ENCODE measurements around the gene CHAF1B.

The CHAF1B gene

DNA sequence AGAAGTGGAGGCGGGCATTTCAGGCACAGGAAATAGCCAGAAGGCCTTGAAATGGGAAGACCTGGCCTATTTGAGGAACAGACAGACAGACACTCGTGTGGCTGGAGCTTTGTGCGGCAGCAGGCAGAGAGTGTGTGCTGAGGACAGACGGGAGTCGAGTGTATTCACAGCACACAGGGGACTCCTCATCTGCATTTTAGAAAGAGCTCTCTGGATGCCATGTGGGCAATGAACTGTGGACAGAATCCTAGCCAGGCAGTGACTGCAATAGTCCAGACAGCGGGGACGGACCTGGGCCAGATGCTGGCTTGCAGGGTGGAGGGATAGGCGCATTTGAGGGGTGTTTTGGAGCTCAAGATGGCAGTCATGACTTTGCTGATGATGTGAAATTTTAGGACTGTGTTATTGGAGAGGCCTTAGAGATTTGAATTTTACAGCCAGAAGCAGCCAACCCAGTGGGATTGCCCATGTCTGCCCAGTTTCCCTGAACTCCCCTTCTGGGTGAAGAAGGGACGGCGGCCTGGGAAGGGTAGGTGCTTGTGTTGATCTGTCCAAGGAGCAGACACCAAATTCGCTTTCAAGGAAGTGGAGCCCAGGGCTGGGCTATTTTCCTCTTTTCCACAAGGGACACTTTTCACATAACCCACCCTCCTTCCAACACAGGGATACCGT lies 43.7 kb downstream of the CHAF1B start:
- DNase-seq, result peak; percentile 78 to 88

DNA sequence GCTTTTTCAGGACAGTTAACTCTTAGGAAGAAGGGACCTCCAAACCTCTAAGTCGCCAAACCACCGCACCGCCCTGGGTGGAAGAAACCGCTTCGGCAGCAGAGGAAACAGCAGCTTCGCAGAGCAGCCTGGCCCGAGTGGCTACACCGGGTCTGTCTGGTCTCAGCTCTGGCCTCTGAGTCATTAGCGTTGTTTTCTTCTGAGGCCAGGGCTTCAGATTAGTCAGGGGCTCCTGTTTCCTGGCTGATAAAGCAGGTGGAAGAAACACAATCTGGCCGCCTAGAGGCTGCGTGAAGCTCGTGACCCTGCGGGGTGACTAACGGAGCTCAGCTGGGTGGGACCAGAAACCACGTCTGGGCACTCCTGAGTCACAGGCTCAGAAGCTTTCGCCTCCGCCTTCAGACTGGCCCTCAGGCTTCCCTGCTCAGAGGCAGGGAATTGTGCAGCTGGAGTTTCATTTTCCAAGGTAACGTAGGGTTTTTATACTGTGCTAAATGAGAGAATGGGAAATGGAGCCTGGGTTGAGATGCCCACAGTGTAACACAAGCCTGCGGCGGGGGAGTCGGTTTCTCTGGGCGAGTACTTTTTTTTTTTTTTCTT lies 44.9 kb downstream of the CHAF1B start:
- peak; percentile 95 to 98 for DNase-seq

DNA sequence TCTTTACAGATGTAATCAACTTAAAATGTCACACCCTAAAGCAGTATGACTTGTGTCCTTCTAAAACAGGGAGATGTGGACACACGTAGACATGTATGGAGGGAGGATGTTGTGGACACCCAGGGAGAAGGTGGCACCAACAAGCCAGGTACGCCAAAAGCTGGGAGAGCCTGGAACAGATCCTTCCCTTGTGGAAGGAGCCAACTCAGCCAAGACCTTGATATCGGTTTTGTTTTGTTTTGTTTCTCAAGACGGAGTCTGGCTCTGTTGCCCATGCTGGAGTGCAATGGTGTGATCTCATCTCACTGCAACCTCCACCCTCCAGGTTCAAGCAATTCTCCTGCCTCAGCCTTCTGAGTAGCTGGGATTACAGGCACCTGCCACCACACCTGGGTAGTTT lies 45.6 kb downstream of the CHAF1B start:
- peak in 1 of 2 donors; percentile 27 for DNase-seq

DNA sequence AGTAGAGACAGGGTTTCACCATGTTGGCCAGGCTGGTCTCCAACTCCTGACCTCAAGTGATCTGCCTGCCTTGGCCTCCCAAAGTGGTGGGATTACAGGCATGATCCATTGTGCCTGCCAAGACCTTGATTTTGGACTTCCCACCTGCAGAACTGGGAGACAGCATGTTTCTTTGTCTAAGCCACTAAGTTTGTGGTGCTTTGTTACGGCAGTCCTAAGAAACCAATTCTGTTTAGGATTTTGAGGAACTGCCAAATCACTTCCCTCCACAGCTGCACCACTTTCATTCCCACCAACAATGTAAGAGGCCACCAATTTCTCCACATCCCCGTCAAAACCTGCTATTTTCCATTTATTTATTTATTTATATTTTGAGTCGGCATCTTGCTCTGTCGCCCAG lies 46.1 kb downstream of the CHAF1B start:
- peak; percentile 55 to 61 for DNase-seq

DNA sequence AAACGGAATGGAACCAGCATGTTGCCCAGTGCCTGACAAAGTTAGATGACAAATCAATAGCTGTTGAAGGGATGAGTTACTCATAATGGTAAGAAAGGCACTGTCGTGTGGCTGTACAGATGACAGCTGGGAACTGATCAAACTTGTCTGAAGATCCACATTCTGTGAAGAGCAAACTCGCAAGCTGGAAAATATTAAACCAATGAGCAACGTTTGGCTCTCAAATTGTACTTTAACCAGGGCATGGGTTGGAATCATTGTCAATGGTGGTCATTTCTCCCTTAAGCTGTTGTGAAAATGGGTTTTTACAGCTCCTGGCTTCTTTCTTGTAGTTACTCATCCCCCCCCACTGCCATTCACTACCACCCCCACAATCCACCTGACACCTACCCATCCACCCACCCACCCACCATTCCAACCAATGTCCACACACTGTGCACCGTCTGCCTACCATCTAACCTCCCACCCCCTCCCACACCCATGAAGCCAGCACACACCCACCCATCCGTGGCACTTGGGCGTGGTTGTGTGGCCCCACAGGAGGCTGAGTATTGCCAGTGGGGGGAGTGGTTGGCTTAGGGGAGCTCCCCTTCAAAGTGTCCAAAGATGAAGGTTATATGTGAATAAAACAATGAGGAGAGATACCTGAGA lies 48.0 kb downstream of the CHAF1B start:
- DNase-seq, result no peak

DNA sequence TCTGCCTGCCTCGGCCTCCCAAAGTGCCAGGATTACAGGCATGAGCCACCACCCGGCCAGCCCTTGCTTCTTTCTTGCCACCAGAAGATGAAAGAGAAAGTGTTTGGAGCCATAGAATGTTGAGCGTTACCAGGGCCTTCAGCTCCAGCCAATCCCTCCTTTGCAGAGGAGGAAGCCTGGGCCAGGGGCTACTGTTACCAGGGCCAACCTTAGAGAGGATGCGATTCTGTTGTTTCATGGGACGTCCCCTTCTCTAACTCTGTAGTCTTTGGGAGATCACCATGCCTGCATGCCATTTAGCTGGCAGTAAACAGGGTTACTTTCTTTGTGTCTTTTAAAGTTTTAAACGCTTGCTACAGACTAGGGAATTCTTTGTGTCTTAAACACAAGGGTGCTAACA lies 49.0 kb downstream of the CHAF1B start:
- no peak for DNase-seq

DNA sequence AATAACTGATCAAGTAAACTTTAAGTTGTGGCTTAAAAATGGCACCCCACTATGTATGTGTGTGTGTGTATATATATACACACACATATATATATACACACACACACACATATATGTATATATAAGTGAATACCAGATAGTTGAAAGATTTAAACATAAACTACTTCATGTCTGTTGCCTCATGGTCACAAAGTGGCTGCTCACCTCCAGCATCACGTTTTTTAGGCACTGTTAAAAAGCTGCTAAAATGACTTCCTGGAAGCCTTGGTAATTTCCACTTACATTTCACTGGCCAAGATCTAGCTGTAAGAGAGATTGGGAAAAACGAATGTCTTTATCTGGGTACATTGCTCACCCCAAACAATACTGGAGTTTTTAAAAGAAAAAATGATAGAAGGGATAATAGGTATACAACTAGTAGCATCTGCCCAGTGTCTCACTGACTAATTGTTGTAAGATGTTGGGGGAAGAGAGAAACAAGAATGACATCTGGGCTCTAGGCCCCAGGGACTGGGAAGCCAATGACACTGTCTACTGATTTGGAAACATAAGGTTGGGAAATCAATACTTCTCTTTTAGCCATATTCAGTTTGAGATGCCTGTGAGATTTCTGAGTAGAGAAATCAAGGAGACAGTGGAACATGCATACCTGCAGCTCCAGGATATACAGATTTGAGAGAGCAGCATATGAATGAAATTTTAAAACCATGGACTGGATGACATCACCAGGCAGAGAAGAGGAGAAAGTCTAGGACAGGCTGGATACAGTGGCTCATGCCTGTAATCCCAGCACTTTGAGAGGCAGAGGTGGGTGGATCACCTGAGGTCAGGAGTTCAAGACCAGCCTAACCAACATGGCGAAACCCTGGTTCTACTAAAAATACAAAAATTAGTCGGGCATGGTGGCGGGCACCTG lies 51.9 kb downstream of the CHAF1B start:
- DNase-seq, result peak; percentile 82 to 87

DNA sequence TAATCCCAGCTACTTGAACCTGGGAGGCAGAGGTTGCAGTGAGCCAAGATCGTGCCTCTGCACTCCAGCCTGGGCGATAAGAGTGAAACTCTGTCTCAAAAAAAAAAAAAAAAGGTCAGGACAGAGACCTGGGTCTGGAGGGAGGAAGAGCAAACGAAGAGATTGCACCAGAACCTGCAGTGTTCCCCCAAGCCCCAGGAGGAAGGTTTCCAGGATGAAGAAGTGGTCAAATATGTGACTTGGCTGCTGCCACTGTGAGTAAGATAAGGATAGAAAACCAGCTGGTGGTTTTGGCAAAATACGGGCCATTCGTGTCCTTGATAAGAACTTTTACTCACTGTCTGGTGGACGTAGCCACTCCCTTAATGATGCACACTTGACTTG lies 52.5 kb downstream of the CHAF1B start:
- DNase-seq, result peak; percentile 43 to 64

DNA sequence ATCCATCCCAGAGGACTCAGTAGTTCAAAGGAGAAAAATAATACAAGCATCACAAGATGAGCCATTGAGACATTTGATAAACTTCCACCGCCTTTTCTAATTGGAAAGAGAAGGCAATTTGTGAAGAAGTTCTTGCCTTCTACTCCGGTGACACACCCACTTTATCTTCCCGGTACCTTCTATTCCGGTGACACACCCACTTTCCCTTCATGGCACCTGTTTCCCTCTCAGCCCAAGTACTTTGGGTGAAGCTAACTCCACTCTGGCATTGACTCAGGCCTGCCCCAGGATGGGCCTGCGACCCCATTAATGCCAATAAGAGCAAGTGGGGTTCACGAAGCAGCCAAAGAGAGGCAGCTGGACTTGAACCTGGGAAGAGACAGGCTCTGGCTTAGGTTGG lies 56.5 kb downstream of the CHAF1B start:
- DNase-seq, result no peak

DNA sequence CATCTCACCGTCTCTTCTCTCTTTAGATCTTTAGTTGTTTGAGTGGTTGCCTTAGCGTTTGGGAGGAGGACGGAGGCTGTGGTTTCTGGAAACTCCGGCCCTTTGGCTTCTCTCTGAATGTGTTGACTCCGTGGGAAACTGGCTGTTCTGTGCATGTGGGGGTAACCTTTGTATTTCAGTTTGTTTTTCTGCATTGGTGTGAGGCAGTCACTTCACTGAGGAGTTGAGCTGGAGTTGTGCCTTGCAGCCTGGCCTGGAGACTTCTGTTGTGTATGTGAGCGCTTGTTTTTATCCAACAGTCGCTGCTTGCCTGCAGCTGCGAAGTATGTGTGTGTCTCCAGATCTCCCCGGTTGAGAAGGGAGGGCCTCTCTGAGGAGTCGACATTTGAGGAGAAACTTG lies 61.1 kb downstream of the CHAF1B start:
- no peak for DNase-seq

DNA sequence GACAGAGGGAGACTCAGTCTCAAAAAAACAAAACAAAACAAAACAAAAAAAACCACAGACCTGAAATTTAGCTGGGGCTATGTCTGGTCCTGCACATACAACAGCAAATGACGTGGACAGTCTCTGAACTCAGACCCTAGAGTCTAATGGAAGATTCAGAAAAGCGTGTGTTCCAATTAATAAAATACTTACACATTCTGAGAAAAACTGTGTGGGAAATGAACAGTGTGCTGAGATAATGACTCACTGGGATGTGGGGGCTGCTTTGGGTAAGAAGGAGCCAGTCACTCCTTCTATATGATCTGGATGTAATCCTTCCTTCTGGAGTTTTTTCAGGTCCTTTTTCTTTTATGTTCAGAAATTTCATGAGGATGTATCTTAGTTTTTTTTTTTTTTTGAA lies 65.3 kb downstream of the CHAF1B start:
- DNase-seq, result peak in 1 of 2 donors; percentile 45

DNA sequence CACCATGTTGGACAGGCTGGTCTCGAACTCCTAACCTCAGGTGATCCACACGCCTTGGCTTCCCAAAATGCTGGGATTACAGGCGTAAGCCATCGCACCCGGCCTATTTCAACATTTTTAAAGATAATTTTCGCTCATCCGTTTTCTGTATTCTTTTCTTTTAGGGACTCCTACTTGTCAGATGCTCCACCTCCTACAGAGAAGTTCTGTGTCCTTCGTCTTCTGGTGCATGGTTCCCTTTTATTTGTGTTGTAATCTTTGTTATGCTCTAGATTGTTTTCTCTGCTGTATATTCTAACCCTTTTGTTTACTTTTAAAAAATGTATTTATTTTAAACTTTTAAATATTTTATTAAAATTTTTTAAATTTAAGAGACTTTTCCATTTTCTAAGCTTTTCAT lies 66.3 kb downstream of the CHAF1B start:
- DNase-seq, result peak; percentile 51 to 63

DNA sequence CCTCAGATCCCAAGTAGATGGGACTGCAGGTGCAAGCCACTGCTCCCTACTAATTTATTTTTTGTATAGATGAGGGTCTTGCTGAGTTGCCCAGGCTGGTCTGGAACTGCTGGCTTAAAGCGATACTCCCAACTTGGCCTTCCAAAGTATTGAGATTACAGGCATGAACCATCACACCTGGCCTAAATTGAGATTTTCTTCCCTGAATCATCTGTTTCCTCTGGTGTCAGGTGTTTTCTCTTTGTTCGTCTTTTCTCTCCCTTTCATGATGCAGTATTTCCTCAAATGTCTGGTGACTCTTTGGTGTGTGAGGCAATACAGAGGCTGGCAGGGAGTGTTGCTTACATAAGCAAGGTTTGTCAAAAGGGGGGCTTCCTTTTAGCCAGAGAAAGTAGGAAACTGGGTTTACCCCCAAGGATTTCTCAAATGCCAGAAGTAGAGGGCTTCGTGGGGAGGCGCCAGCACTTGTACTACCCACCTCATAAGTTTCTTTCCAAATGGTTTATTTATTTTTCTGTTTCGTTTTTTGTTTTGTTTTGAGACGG lies 67.2 kb downstream of the CHAF1B start:
- peak; percentile 26 to 69 for DNase-seq

DNA sequence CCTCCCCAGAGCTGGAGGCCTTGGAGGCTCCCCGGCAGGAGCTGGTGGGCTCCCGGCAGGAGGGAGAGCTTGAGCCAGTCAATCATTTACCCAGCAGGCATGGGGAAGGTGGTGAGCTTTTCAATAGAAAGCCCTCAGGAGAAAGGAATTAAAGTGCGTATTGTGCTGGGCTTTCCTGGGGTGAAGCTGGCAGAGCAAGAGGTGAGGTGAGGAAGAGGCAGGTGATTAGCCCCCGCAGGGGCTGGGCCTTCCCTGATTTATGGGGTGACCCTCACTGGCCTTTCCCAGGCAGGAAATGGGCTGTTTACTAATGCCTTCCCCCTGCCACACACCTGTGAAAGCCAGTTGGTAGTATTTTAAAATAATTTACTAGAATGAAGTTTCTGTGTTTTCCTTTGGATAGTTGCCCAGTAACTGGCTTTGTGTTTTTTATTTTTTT lies 68.9 kb downstream of the CHAF1B start:
- no peak for DNase-seq

DNA sequence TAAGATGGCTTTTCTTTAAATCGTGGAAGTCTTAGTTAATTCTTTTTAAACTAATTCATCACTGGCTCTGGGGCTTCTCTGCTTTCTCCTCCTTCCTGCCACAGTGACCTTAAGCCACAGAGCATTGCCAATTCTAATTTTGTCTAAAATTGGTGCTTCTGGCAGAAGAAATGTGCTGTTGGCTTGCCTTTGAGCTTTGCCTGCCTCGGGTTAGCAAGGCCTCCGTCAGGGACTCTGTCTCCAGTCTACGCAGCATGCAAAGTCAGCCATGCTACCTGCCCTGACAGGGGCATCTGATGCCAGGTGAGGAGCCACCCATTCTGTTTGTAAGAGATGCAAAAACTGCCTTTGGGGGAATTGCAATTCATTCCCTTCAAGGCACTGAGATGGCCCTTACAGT lies 69.5 kb downstream of the CHAF1B start:
- DNase-seq, result no peak

DNA sequence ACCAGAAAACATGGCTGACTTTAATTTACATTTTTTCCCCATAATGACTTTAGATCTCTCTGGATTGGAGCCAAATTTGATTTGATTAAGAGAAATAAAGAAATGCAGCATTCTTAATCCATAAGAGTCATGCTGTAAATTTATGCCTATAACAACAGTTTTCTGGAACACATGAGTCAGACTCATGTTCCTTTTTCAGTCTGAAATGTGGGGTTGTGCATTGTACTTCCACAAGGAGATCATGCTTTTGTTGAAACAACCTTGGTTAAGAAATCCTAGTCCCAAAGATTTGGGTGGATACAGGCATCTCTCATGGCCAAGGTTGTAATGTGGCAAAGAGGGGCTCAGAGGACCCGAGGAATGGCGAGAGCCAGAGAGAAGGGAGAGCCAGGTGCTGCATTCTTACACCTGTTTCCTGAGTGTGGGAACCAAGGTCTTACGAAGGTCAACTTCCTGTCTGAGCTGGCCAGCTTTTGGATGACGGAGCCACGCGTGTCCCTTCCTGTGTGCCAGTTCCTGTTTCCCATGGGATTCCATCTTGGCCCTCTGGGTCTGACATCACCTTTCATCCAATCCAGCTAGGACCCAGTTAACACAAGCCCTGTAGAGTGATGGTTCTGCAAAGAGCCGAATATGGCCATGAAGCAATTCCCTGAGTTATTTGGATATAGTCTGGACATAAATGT lies 71.7 kb downstream of the CHAF1B start:
- DNase-seq, result peak; percentile 76 to 81

DNA sequence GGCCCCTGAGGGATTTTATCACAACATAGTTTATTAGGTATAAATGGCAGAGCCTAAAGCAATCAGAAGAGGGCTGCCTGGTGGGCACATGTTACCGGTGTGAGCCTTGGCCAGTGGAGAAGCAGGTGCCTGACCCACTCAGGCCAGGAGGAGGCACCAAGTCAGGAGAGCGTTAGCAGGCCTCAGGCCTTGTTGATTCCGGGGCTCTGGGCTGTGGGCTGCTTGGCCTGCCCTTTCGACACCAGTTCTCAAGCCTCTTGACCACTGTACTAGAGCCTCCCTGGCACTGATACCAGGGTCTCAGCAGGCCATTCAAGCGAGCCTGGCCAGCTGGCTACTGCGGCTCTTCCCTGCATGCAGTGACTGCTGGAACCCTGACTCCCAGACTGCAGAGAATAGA lies 73.9 kb downstream of the CHAF1B start:
- DNase-seq, result no peak

DNA sequence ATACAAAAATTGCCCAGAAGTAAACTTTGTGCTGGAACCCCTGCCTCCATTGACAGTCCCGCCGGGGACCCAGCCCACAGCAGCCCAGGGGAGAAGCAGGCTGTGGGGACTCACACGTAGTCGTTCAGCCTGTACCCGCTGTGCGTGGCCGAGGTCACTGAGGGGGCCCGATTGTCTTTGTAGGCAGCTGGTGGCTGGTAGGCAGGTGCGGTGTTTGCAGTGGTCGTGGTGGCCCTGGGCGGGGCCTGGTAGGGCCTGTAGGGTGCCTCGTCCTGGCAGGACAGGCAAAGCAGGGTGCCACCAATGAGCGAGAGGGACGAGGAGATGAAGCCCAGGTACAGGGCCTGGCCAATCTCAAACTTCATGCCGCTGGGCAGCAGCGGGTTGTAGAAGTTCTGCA lies 75.7 kb downstream of the CHAF1B start:
- no peak for DNase-seq

DNA sequence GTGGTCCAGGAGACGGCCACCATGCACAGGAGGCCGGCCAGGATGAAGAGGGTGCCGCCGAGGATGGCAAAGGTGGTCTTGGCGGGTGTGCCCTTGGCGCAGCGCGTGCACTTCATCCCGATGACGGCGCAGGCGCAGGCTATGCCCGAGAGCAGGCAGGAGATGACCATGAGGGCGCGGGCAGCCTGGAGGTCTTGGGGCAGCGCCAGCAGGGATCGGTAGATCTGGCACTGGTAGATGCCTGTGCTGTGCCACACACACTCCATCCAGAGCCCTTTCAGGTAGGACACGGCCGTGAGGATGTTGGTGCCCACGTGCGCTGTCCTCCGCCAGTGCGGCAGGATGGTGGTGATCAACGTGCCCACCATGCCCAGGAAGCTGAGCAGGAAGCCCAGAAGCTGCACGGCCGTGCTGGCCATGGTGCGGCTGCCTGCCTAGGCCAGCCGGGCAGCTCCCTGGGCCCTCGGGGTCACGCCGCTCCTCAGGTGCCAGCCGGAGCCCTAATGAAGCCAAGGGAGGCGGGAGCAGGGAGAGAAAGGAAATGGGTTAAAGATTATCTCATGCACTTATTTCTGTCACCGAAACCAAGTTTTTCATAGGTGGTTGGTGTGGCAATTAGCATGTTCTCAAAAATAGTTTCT lies 76.2 kb downstream of the CHAF1B start:
- DNase-seq, result no peak

DNA sequence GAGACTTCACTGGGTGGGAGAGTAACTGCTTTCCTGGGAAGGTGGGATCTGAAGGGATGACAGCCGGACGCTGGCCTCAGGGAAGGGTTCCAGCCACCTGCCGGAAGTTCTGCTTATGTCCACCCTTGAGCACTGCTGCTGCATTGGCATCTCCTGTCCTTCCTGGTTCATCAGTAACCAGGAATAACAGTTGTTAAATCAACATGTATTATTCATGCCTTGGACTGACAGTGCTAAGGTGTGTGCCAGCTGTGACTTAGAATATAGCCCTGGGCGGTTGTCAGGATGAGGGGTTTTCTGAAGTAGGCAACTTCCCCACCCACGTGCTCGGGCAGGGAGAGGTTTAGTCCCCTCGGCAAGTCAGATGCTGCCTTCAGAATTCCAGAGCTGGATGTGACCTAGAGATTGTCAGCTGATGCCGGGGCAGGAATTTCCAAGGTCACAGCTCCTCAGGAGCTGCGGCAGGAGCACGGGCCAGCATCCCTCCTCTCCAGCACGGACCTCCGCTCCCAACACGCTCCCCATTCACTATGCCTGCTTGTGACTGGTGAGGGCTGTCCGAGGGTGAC lies 76.8 kb downstream of the CHAF1B start:
- DNase-seq, result no peak

DNA sequence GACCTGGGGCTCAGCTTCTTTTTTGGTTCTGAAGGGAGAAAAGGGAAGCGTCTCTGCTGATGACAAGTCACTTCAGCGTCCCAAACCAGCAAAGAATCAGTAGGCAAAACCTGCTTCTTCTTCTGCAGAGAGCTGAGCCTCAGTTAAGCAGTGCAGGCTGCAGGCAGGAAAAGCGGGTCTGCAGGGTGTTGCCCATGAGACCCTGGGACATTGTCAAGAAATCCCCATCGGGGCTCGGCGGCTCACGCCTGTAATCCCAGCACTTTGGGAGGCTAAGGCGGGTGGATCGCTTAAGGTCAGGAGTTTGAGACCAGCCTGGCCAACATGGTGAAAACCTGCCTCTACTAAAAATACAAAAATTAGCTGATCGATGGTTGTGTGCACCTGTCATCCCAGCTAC lies 78.0 kb downstream of the CHAF1B start:
- no peak for DNase-seq

All from inflammatory macrophage (primary cell).